Calu3 (cell line): ENCODE measurements around the gene RDH13. TPM values are rescaled to one million over a fixed set of nuclear protein-coding genes. Genes with fewer than 3 reads are reported as not detected.

Experiments
- BruUV-seq: library from RNA; stranded (reverse); fragments of 400-500 nt; replicated peaks from 2 replicates; lab custom pipeline; 2021; lab: Mats Ljungman, UMichigan
- CTCF ChIA-PET: fragments of 300-600 bp; sonication (Branson Sonifier 250); formaldehyde crosslinking; loops from one replicate; lab custom pipeline; 2022; ENCODE audit warnings: antibody characterized with exemption; lab: Charles Lee
- DNase-seq: peaks from one replicate; pipeline ENCODE4 v3.0.0; 2022
- H3K27ac Mint-ChIP-seq: one replicate; pipeline ENCODE4 v1.8.0; 2022; ENCODE audit warnings: mixed read lengths; ENCODE audit not compliant: unreplicated experiment
- H3K27me3 Mint-ChIP-seq: one replicate; pipeline ENCODE4 v1.8.0; 2022; ENCODE audit warnings: mixed read lengths; ENCODE audit not compliant: unreplicated experiment
- H3K36me3 Mint-ChIP-seq: one replicate; pipeline ENCODE4 v1.8.0; 2022; ENCODE audit warnings: mild to moderate bottlenecking, moderate library complexity, mixed read lengths; ENCODE audit not compliant: insufficient read depth, unreplicated experiment
- H3K4me1 Mint-ChIP-seq: one replicate; pipeline ENCODE4 v1.8.0; 2022; ENCODE audit warnings: mild to moderate bottlenecking, low read depth, mixed read lengths; ENCODE audit not compliant: unreplicated experiment
- H3K4me3 Mint-ChIP-seq: one replicate; pipeline ENCODE4 v1.8.0; 2022; ENCODE audit warnings: mild to moderate bottlenecking, low read depth, moderate library complexity, mixed read lengths; ENCODE audit not compliant: unreplicated experiment
- H3K9me3 Mint-ChIP-seq: one replicate; pipeline ENCODE4 v1.8.0; 2022; ENCODE audit warnings: low read depth, mixed read lengths; ENCODE audit not compliant: unreplicated experiment
- intact Hi-C: fragments of 100-400 bp; cut with micrococcal nuclease; formaldehyde crosslinking; loops from one replicate; pipeline ENCODE4 v1.10.0; 2022; ENCODE audit not compliant: unreplicated experiment
- total RNA-seq: library from RNA; stranded (reverse); gene quantifications from 2 replicates; pipeline ENCODE4 v1.2.3, GENCODE V29; 2022
- TF ChIP-seq, protein P1 (sequence below): fragments of 200-600 bp; IDR thresholded peaks from one replicate; pipeline ENCODE4 v1.8.0; 2022; ENCODE audit warnings: antibody characterized with exemption; ENCODE audit not compliant: unreplicated experiment

Gene RDH13
- total RNA-seq, 1 experiment from 2014 or later, result 50.1 TPM

DNA sequence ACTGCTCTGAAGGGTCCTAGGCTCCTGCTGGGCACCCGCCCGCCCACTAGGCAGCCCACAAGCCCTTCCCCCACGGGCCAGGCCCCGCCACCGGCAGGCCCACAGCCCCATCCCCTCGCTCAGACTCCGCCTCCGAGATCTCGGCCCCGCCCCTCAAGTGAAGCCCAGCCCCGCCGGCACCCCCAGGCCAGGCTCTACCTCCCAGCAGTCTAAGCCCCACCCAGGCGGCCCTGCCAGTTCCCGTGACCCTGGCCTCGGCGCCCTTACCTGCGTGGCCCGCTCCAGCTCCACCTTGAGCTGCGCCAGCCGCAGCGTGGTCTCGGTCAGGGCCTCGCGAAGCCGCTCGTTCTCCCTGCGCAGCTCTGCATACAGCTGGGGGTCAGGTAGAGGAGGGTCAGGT lies 29.0 kb upstream of the RDH13 start:
- no peak overlapping the region for H3K27ac Mint-ChIP-seq

DNA sequence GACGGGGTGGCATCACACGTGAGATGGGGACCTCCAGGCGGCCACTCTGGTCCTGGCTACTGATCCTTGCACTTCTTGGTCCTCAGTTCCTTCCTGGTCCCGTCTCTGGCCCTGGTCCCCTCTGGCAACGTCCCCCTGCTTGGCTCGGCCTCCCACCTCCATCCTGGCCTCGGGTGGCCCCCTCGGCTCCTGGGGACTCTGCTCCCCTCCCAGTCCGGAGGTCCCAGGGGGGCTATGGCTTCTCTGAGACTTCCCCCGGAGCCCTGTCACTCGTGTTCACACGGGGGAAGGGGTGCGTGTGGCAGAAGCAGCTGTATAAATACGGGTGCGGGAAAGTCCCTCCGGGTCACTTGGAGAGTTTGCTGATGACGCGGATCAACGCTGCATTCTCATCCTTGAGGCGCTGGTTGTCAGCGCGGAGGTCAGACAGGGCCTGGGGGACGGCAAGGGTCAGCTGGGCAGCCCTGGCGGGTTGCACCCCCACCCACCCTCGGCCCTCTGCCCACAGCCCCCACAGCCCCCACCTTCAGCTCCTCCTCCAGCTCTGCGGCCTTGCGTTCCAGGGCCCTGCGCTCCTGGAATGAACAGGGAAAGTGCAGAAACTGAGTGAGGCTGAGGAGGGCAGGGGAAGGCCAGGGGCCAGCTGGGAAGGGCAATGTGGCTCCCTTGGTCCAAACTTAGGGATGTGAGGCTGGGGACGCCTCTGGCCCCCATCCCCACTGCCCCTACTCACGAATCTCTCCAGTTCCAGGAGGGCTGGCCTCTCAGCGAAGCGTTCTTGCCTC lies 28.4 kb upstream of the RDH13 start:
- Mint-ChIP-seq H3K4me1 (no peaks in the 10 kb centered on the region), H3K27ac (no peak overlapping the region), H3K9me3 (no peaks in the 10 kb centered on the region), H3K27me3 (no peaks in the 10 kb centered on the region), H3K4me3 (no peak overlapping the region), H3K36me3 (peaks cover 43% of the 10 kb centered on the region)
- CTCF ChIA-PET, result no interaction called here
- no peak for DNase-seq
- TSS peak; percentile 92 for BruUV-seq
- TF ChIP-seq, protein P1, sequence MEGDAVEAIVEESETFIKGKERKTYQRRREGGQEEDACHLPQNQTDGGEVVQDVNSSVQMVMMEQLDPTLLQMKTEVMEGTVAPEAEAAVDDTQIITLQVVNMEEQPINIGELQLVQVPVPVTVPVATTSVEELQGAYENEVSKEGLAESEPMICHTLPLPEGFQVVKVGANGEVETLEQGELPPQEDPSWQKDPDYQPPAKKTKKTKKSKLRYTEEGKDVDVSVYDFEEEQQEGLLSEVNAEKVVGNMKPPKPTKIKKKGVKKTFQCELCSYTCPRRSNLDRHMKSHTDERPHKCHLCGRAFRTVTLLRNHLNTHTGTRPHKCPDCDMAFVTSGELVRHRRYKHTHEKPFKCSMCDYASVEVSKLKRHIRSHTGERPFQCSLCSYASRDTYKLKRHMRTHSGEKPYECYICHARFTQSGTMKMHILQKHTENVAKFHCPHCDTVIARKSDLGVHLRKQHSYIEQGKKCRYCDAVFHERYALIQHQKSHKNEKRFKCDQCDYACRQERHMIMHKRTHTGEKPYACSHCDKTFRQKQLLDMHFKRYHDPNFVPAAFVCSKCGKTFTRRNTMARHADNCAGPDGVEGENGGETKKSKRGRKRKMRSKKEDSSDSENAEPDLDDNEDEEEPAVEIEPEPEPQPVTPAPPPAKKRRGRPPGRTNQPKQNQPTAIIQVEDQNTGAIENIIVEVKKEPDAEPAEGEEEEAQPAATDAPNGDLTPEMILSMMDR, result no peak
- intact Hi-C loops, result no loop called here

More for the DNA sequence above, 29.0 kb upstream of the RDH13 start:
- no peak for DNase-seq
- TF ChIP-seq, protein P1, result no peak
- no peaks in the 10 kb centered on the region for H3K4me1 Mint-ChIP-seq
- CTCF ChIA-PET, result no interaction called here
- BruUV-seq, result no TSS peak
- H3K4me3 Mint-ChIP-seq, result no peak overlapping the region
- peaks cover 48% of the 10 kb centered on the region for H3K36me3 Mint-ChIP-seq
- intact Hi-C loops, result no loop called here
- no peaks in the 10 kb centered on the region for H3K9me3 Mint-ChIP-seq
- H3K27me3 Mint-ChIP-seq, result no peaks in the 10 kb centered on the region

DNA sequence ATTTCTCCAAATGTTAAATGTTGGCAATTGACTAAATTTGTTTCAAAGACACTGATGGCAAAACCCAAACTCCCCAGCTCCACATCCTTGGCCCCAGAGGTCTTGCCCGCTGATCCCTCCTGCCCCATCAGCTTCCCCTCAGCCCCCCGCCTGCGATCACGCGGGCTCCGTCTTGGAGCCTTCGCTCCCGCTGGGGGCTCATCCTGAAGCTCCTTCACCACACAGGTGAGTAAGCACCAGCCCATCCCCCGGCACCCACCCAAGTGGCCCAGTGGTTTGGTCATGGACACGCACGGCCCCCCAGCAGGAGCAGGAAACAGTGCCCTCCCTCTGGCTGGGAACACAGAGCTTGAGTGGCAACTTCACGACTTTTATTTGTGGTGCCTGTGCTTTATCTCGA lies 27.6 kb upstream of the RDH13 start:
- H3K4me1 Mint-ChIP-seq, result no peaks in the 10 kb centered on the region

DNA sequence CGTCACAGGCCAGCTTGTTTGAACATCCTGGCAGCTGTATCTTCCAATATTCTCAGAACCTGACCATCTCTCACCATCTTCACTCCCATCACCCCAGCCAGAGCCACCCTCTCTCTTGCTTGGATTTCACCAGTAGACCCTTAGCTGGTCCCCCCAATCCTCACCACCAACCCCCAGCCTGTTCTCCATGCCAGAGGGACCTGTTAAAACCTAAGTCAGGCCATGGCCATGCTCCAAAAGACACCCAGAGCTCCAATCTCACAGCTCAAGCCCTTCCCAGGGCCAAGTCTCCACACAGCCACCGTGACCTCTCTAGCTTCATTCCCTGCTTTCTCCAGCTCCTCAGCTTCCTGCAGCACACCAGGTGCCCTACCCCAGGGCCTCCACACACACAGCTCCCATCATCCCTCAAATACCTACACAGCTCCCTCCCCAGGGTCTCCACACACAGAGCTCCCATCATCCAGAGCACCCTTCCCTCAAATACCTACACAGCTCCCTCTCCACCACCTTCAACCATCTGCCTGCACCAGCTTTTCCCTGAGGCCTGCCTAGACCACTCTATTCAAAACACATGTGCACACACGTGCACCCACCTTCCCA lies 26.5 kb upstream of the RDH13 start:
- intact Hi-C loops, result no loop called here
- no peak for DNase-seq
- CTCF ChIA-PET, result interaction anchor here (1.3 to 1.7 kb wide), 2 partner anchors 21 to 415 kb away, joined by 4 to 6 read pairs; no protein-coding TSS in a partner anchor
- Mint-ChIP-seq H3K4me3 (no peak overlapping the region), H3K27me3 (no peaks in the 10 kb centered on the region), H3K9me3 (no peaks in the 10 kb centered on the region), H3K4me1 (no peaks in the 10 kb centered on the region), H3K36me3 (peaks cover 39% of the 10 kb centered on the region), H3K27ac (no peak overlapping the region)
- TF ChIP-seq, protein P1, result no peak
- BruUV-seq, result no TSS peak

More for the DNA sequence above, 27.6 kb upstream of the RDH13 start:
- no peak overlapping the region for H3K4me3 Mint-ChIP-seq
- no TSS peak for BruUV-seq
- no peaks in the 10 kb centered on the region for H3K9me3 Mint-ChIP-seq
- intact Hi-C loops, result no loop called here
- TF ChIP-seq, protein P1, result no peak
- H3K36me3 Mint-ChIP-seq, result peaks cover 47% of the 10 kb centered on the region
- H3K27ac Mint-ChIP-seq, result no peak overlapping the region
- no peaks in the 10 kb centered on the region for H3K27me3 Mint-ChIP-seq
- DNase-seq, result no peak
- CTCF ChIA-PET, result no interaction called here
